GM19438 (cell line): ENCODE data around the gene TXNIP.

Source experiments
- ATAC-seq: cut with Tn5 transposase; IDR thresholded peaks from one replicate; pipeline ENCODE4 v1.9.1; 2021; ENCODE audit warnings: low read depth; ENCODE audit not compliant: unreplicated experiment

TXNIP gene

GRCh38 chr1:145964328-145965118 lies 31.9 kb downstream of the TXNIP start, which contains the start of the genes ANKRD34A and POLR3GL:
TSS of gene ANKRD34A (minus strand) at chr1:145964575. CDS start at chr1:145961759, 2,816 bp downstream.
TSS of gene POLR3GL (plus strand) at chr1:145964690. CDS start at chr1:145974866, 10,176 bp downstream.
- peak; percentile 82 for ATAC-seq

DNA sequence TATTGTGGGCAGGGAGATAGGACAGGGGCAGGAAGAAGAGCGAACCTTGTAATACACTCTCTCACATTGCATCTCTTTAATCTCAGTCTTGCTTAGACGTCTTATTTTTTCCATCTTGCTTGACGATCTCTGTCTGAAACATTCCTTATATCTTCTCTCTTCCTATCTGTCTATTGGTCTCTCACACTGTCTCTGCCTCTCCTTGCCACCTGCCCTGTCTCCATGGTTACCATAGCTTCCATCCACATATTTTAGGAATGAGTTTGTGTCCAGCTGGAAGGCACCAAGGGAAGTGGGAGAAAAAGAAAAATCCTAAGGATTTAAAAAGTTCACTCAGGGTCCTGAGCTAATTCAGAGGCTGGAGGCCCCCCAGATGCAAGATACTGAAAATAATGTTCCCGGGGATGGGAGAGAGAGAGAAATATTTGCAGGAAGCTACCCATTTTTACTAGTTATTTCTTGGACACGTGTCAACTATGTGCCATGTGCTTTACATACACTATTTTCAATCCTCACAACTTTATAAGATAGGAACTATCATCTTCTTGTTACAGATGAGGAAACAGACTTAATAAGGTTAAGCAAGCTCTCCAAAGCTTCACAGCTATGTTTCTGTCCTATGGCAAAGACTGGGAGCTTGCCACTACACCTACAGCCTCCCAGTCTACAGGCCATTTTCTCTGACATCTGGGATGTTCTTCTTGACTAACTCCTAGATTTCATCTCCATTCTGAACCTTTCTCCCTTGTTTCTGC lies 32.9 kb downstream of the TXNIP start:
- no peak for ATAC-seq

GRCh38 chr1:145962157-145963102 lies 33.9 kb downstream of the TXNIP start:
- ATAC-seq, result no peak

DNA sequence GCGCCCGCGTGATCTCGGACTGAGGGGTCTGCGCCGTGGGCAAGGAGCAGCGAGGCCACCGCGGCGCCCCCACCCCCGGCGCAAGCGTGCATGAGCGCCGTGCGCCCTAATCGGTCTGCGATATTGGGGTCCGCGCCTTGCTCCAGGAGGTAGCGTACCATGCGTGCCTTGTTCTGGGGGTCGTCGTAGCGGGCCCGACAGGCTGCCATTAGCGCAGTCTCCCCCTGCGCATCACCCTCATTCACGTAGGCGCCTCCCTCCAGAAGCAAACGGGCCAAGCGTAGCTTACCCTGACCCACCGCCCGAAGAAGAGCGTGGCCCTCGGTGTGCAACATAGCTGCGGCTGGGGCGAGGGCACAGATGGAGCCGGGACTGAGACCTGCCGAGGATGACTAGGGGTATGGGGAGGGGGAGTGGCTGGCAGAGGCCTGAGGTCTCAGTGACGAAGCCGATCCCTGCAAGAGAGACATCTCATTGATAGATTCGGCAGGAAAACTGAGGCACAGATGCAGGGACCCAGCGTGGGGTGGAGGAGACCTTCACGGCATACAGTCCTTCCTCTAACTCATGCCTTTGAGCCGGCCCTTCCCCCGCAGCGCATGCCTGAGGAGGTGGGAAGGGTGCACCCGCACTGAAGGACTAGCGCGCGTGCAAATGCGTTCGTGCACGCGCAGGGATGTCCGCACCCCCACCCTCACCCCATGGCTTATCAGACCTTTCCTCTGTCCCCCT lies 34.8 kb downstream of the TXNIP start:
- no peak for ATAC-seq

DNA sequence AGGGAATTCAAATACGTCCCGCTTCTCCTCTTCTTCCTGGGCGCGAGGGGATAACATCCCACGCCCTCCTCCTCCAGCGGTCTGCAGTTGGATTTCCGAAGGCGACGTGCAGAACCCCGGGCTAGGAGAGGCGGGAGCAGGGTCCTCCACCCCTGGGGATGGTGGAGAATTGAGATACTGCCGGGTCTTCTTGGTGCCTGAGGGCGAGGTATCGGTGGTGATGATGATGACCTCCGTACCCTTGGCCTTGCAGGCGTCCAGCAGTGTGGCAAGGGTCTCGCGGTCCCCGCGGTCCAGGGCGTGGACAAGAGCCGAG lies 35.3 kb downstream of the TXNIP start:
- no peak for ATAC-seq

- no peak for ATAC-seq
Measured at GRCh38 chr1:145960468-145961108, 35.8 kb downstream of the TXNIP start.

- ATAC-seq, result no peak
Measured at GRCh38 chr1:145959957-145960467, 36.4 kb downstream of the TXNIP start.

GRCh38 chr1:145959333-145959732 lies 37.0 kb downstream of the TXNIP start:
- ATAC-seq, result no peak

DNA sequence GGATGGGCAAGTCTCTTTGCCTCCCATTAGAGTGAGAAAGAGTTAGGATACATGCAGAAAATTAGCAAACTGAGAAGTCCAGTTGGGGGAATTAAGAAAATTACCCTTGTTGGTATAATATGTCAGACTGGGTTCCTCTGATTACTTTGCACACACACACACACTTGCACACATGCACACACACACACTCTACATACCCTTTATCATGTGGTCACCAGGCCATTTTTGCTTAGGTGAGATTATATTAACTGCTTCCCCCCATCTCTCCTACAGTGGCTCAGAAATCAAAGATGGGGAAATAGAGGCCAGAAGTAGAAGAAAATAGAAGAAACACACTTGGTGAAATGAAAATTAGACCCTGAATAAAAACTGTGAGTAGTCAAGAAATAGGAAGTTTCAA lies 37.6 kb downstream of the TXNIP start:
- no peak for ATAC-seq

GRCh38 chr1:145957443-145958319 lies 38.7 kb downstream of the TXNIP start, which contains the start of gene LIX1L:
TSS of gene LIX1L (minus strand) at chr1:145958017. CDS start at chr1:145957927, 90 bp downstream.
- ATAC-seq, result peak; percentile 84

DNA sequence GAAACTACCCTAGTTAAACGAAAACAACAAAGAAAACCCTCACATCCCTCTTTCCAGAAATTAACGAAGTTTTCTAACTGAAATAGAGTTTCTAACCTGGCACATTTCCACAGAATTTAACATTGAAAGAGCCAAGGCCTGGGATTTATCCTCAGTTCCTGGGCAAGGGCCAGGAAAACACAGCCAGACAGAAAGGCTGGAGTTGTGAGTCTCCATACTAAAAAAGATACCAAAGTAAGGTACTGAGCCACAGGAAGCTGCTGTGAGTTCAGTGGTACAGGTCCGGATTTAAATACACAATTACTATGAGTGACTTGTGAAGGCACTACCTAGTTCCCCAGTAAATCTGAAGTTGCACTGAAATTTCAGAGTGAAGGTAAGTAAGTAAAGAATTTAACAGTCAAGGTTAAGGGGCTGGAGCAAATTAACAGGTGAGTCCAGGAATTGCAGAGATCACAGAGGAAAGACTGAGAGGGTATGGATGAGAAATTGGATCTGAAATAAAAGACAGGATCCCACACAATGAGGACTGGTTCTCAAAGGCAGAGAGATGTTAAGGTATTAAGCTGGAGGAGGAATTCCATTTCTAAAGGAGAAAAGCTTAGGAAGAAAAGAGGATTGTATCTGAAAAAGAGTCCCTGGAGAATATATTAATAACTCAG lies 39.5 kb downstream of the TXNIP start:
- ATAC-seq, result no peak

DNA sequence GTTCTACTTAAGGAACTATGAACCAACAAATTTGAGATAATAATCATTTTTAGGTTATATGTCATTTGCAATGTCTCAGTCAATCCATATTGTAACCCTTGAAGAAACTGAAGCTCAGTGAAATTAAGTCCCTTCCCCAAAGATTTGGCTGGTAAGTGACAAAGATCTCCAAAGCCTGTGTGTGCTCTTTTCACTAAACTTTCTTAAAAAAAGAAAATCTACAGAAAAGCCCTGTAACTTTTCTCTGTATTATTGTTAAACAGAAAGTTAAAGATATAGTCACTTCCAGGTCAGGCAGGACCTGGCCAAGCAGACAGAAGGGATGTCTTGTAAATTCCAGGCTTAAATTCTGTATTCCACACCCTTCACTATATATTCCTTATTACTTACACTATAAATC lies 40.0 kb downstream of the TXNIP start:
- no peak for ATAC-seq

- ATAC-seq, result no peak
Measured at GRCh38 chr1:145955436-145955835, 40.9 kb downstream of the TXNIP start.

DNA sequence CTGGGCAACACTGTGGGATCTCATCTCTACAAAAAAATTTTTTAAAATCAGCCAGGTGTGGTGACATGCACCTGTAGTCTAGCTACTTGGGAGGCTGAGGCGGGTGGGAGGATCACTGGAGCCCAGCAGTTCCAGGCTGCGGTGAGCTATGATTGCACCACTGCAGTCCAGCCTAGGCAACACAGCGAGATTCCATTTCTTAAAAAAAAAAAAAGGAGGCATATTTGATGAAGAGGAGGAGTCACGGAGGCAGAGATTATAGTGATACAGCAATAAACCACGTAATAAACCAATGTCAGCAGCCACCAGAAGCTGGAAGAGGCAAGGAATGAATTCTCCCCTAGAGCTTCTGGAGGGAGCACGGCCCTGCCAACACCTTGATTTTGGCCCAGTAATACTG lies 42.5 kb downstream of the TXNIP start:
- ATAC-seq, result no peak

DNA sequence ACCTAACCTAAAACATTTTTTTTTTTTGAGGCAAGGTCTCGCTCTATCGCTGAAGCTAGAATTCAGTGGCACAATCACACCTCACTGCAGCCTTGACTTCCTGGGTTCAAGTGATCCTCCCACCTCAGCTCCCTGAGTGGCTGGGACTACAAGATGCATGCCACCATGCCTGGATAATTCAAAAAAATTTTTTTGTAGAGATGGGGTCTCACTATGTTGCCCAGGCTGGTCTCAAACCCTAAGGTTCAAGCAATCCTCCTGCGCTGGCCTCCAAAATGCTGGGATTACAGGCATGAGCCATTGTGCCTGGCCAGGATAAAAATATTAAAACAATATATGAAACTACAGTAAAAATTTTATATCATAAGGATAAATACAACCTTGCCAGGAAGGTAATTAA lies 43.5 kb downstream of the TXNIP start:
- no peak for ATAC-seq

DNA sequence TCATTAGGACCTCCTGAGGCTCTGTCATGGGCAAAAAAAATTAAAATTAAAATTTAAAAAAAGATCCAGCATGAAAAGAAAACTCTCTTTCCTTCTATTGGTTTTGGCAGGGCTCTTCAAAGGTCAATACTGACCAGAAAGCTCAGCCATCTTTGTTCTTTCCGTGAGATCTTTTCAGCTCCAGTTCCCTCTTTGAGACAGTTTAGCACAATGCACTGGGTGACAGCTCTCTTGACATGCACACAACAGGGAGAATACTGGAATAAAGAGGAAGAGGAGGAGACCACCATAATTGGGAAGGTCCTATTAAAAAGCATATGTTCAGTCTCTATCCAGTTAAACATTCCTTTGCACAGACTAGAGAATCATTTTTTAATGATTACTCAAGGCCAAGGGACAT lies 44.9 kb downstream of the TXNIP start:
- ATAC-seq, result no peak

- ATAC-seq, result no peak
Measured at GRCh38 chr1:145949219-145949618, 47.2 kb downstream of the TXNIP start.

GRCh38 chr1:145947551-145947950 lies 48.8 kb downstream of the TXNIP start:
- no peak for ATAC-seq
